Measurements from ENCODE around the gene DENND2A.

DENND2A gene

DNA sequence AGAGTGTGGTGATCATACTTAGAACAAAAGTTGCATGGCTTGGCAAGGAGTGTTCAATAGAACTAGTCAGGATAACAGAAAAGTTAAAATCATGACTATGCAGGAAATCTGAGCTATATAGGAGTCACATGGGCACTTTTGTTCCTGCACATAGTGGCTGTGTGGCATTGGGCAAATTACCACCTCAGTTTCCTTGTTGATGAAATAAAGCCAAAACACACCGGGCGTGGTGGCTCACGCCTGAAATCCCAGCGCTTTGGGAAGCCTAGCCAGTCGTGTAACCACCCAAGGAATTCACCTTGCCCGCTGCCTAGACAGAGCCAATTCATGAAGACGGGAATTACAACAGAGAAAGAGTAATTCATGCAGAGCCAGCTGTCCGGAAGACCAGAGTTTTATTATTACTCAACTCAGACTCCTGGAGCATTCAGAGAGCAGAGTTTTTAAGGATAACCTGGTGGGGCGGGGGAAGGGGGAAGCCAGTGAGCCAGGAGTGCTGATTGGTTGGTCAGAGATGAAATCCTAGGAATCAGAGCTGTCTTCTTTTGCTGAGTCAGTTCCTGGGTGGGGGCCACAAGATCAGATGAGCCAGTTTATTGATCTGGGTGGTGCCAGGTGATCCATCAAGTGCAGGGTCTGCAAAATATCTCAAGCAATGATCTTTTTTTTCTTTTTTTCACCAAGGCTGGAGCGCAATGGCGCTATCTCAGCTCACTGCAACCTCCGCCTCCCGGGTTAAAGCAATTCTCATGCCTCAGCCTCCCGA, 154.9 kb downstream of the DENND2A start:
- no peaks in the 10 kb centered on the region for H3K27me3 ChIP-seq (ENCODE audit: insufficient read depth, low read length)
- H3K9me3 ChIP-seq (ENCODE audit: low read length) = no peaks in the 10 kb centered on the region
- H2AFZ ChIP-seq (ENCODE audit: low read length) = no peak overlapping the region
- no peaks in the 10 kb centered on the region for H3F3A ChIP-seq (ENCODE audit: insufficient read depth, low read length)
- no peaks in the 10 kb centered on the region for H3K36me3 ChIP-seq (ENCODE audit: insufficient read depth, low read length)
- H3K4me1 ChIP-seq (ENCODE audit: insufficient read depth, low read length, severe bottlenecking) = no peaks in the 10 kb centered on the region
- no peak overlapping the region for H3K9ac ChIP-seq (ENCODE audit: low read length)
- no peaks in the 10 kb centered on the region for H4K20me1 ChIP-seq (ENCODE audit: insufficient read depth, low read length)
- no peak overlapping the region for H3K4me3 ChIP-seq (ENCODE audit: low read depth, low read length, poor library complexity, severe bottlenecking)
- no peak overlapping the region for H3K4me2 ChIP-seq (ENCODE audit: low read length)
- no peak overlapping the region for H3K27ac ChIP-seq (ENCODE audit: low read depth, low read length, poor library complexity, severe bottlenecking)
- H3K9me2 ChIP-seq (ENCODE audit: low read depth, low read length) = no peaks in the 10 kb centered on the region
- no peaks in the 10 kb centered on the region for H3K79me2 ChIP-seq (ENCODE audit: insufficient read depth, low read length)
- TF ChIP-seq EZH2 (IDR thresholded peaks at IDR 0.05; ENCODE audit: borderline replicate concordance, low read length) = no peak
- TF ChIP-seq, protein P1, sequence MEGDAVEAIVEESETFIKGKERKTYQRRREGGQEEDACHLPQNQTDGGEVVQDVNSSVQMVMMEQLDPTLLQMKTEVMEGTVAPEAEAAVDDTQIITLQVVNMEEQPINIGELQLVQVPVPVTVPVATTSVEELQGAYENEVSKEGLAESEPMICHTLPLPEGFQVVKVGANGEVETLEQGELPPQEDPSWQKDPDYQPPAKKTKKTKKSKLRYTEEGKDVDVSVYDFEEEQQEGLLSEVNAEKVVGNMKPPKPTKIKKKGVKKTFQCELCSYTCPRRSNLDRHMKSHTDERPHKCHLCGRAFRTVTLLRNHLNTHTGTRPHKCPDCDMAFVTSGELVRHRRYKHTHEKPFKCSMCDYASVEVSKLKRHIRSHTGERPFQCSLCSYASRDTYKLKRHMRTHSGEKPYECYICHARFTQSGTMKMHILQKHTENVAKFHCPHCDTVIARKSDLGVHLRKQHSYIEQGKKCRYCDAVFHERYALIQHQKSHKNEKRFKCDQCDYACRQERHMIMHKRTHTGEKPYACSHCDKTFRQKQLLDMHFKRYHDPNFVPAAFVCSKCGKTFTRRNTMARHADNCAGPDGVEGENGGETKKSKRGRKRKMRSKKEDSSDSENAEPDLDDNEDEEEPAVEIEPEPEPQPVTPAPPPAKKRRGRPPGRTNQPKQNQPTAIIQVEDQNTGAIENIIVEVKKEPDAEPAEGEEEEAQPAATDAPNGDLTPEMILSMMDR (IDR thresholded peaks at IDR 0.05; ENCODE audit: low read length) = no peak

DNA sequence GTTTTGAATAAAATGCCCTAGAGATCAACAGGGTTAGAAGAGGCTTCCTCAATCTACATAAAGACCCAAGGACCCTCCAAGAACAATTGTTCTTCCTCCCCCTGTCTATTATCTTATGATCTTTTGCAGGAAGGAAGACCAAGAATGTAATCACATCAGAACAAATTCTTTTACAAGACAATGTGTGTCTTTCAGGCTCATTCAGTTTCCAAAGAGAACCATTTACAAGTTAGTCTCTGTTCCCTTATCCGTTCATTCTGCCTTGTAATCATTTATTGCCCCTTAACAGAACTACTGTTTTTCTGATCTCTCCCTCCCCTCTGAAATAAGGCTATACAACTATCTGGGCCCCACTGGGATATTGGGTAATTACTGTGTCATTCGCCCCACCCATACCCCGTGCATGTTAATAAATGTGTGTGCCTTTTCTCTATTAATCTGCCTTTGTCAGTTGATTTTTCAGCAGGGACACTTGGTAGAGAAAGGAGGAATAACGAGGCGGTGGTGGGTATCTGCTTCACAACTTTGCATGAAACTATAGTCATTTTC, 155.6 kb downstream of the DENND2A start:
- no peak for TF ChIP-seq EZH2 (IDR thresholded peaks at IDR 0.05; ENCODE audit: borderline replicate concordance, low read length)
- TF ChIP-seq, protein P1 (IDR thresholded peaks at IDR 0.05; ENCODE audit: low read length) = no peak
- Histone ChIP-seq H4K20me1 (ENCODE audit: insufficient read depth, low read length) (no peaks in the 10 kb centered on the region), H3K4me1 (ENCODE audit: insufficient read depth, low read length, severe bottlenecking) (no peaks in the 10 kb centered on the region), H3K9ac (ENCODE audit: low read length) (no peak overlapping the region), H3K27ac (ENCODE audit: low read depth, low read length, poor library complexity, severe bottlenecking) (no peak overlapping the region), H3K27me3 (ENCODE audit: insufficient read depth, low read length) (no peaks in the 10 kb centered on the region), H3K9me2 (ENCODE audit: low read depth, low read length) (no peaks in the 10 kb centered on the region), H3K36me3 (ENCODE audit: insufficient read depth, low read length) (no peaks in the 10 kb centered on the region), H3K4me2 (ENCODE audit: low read length) (no peak overlapping the region), H3K79me2 (ENCODE audit: insufficient read depth, low read length) (no peaks in the 10 kb centered on the region), H2AFZ (ENCODE audit: low read length) (no peak overlapping the region), H3K4me3 (ENCODE audit: low read depth, low read length, poor library complexity, severe bottlenecking) (no peak overlapping the region), H3F3A (ENCODE audit: insufficient read depth, low read length) (no peaks in the 10 kb centered on the region), H3K9me3 (ENCODE audit: low read length) (no peaks in the 10 kb centered on the region)

DNA sequence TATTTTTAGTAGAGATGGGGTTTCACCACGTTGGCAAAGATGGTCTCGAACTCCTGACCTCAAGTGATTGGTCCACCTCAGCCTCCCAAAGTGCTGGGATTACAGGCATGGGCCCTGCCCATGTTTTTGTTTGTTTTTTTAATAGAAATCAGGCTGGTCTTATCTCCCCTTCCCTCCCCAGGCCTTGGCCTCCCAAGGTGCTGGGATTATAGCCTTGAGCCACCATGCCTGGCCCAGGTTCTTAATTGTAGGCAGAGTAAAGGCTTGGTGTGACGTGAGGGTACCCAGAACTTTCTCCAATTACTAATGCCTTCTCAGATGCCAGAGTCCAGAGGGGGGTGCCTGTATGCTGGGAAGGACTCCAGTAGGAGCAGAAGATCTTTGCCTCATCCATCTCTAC, 156.1 kb downstream of the DENND2A start:
- no peak overlapping the region for H3K4me2 ChIP-seq (ENCODE audit: low read length)

More for the DNA sequence above, 156.1 kb downstream of the DENND2A start:
- H3K36me3 ChIP-seq (ENCODE audit: insufficient read depth, low read length) = no peaks in the 10 kb centered on the region
- no peaks in the 10 kb centered on the region for H3K79me2 ChIP-seq (ENCODE audit: insufficient read depth, low read length)
- TF ChIP-seq, protein P1 (IDR thresholded peaks at IDR 0.05; ENCODE audit: low read length) = no peak
- no peak for TF ChIP-seq EZH2 (IDR thresholded peaks at IDR 0.05; ENCODE audit: borderline replicate concordance, low read length)
- no peaks in the 10 kb centered on the region for H4K20me1 ChIP-seq (ENCODE audit: insufficient read depth, low read length)
- H3K27ac ChIP-seq (ENCODE audit: low read depth, low read length, poor library complexity, severe bottlenecking) = no peak overlapping the region
- no peaks in the 10 kb centered on the region for H3K9me2 ChIP-seq (ENCODE audit: low read depth, low read length)
- no peaks in the 10 kb centered on the region for H3F3A ChIP-seq (ENCODE audit: insufficient read depth, low read length)
- no peak overlapping the region for H3K4me3 ChIP-seq (ENCODE audit: low read depth, low read length, poor library complexity, severe bottlenecking)
- H3K4me1 ChIP-seq (ENCODE audit: insufficient read depth, low read length, severe bottlenecking) = peaks cover 4% of the 10 kb centered on the region
- H3K9me3 ChIP-seq (ENCODE audit: low read length) = no peaks in the 10 kb centered on the region
- no peaks in the 10 kb centered on the region for H3K27me3 ChIP-seq (ENCODE audit: insufficient read depth, low read length)
- H3K9ac ChIP-seq (ENCODE audit: low read length) = no peak overlapping the region
- H2AFZ ChIP-seq (ENCODE audit: low read length) = no peak overlapping the region

Data from OCI-LY1 (cell line).